NCI-H345 treated with DMSO at 0.1 percent for 48 hours (cell line): ENCODE measurements around the gene NIT1.
A peak's percentile ranks its signal among the peaks of the same experiment; 100 is the strongest.

Experiments
- DNase-seq: peaks from one replicate; lab custom pipeline; 2025; ENCODE audit not compliant: unreplicated experiment; lab: John Stamatoyannopoulos, UW

The NIT1 gene

GRCh38 chr1:161145832-161146231 is 27.9 kb downstream of the NIT1 start:
- no peak for DNase-seq

- DNase-seq, result no peak
These were observed 35.3 kb downstream of the NIT1 start for GRCh38 chr1:161153176-161153575.

GRCh38 chr1:161153682-161154337 is 35.9 kb downstream of the NIT1 start, which contains the start of gene UFC1:
UFC1 (plus strand) TSS chr1:161153978; CDS start chr1:161153998, 20 bp downstream.
- DNase-seq, result peak; percentile 94

- DNase-seq, result no peak
These were observed 40.0 kb downstream of the NIT1 start for GRCh38 chr1:161157867-161158266.

- no peak for DNase-seq
These were observed 40.6 kb downstream of the NIT1 start for GRCh38 chr1:161158316-161159010.

GRCh38 chr1:161159087-161159912 is 41.4 kb downstream of the NIT1 start, which contains the start of gene USP21:
USP21 (plus strand) TSS chr1:161159500; CDS start chr1:161160641, 1,141 bp downstream.
- DNase-seq, result peak; percentile 78

GRCh38 chr1:161159913-161160243 is 42.0 kb downstream of the NIT1 start:
- no peak for DNase-seq

- DNase-seq, result no peak
These were observed 42.8 kb downstream of the NIT1 start for GRCh38 chr1:161160671-161161145.

GRCh38 chr1:161161652-161162051 is 43.7 kb downstream of the NIT1 start:
- no peak for DNase-seq

- no peak for DNase-seq
These were observed 44.1 kb downstream of the NIT1 start for GRCh38 chr1:161162052-161162451.

- no peak for DNase-seq
These were observed 44.9 kb downstream of the NIT1 start for GRCh38 chr1:161162806-161163205.

GRCh38 chr1:161163793-161164192 is 45.9 kb downstream of the NIT1 start:
- DNase-seq, result no peak

- DNase-seq, result no peak
These were observed 47.2 kb downstream of the NIT1 start for GRCh38 chr1:161164901-161165610.

GRCh38 chr1:161165742-161166668 is 48.1 kb downstream of the NIT1 start, which contains the start of gene PPOX:
PPOX (plus strand) TSS chr1:161166426; CDS start chr1:161166848, 422 bp downstream.
- peak; percentile 95 for DNase-seq

- peak; percentile 6 for DNase-seq
These were observed 49.0 kb downstream of the NIT1 start for GRCh38 chr1:161166669-161167548.

GRCh38 chr1:161168906-161169305 is 51.0 kb downstream of the NIT1 start:
- DNase-seq, result no peak
